Measurements from ENCODE around the gene SEMA3B.

Gene SEMA3B

GRCh38 chr3:50321336-50322114, 52.6 kb downstream of the SEMA3B start (continued):
- no peak for TF ChIP-seq PRDM1 (tag by site-specific recombination; IDR thresholded peaks at IDR 0.05)
- no peak for TF ChIP-seq MZF1 (tag by site-specific recombination; IDR thresholded peaks at IDR 0.05; ENCODE audit: borderline replicate concordance)
- TF ChIP-seq GLI2 (tag by site-specific recombination; IDR thresholded peaks at IDR 0.05; ENCODE audit: borderline replicate concordance, low read depth): no peak
- no peak for TF ChIP-seq ZNF223 (tag by site-specific recombination; IDR thresholded peaks at IDR 0.05)
- TF ChIP-seq ZNF362 (tag by site-specific recombination; IDR thresholded peaks at IDR 0.05): no peak
- TF ChIP-seq MEIS1 (CRISPR knock-in tag; IDR thresholded peaks at IDR 0.05; ENCODE audit: borderline replicate concordance): no peak
- TF ChIP-seq FEZF1 (tag by site-specific recombination; IDR thresholded peaks at IDR 0.05): peak; percentile 81
- no peak for TF ChIP-seq ZBTB11 (tag by site-specific recombination; conservative IDR thresholded peaks at IDR 0.05; ENCODE audit: low read depth)
- TF ChIP-seq ZNF701 (tag by site-specific recombination; IDR thresholded peaks at IDR 0.05): no peak
- TF ChIP-seq ZNF544 (tag by site-specific recombination; IDR thresholded peaks at IDR 0.05): no peak
- TF ChIP-seq ZNF10 (tag by site-specific recombination; IDR thresholded peaks at IDR 0.05): no peak
- peak; percentile 87 for TF ChIP-seq ZFHX2 (tag by site-specific recombination; conservative IDR thresholded peaks at IDR 0.05)
- peak; percentile 42; the same call in 1 of the 2 replicates for TF ChIP-seq ZNF398 (tag by site-specific recombination; IDR thresholded peaks at IDR 0.05)
- no peak for TF ChIP-seq TCF7L2 (IDR thresholded peaks at IDR 0.05; ENCODE audit: borderline replicate concordance, low read depth, low read length)
- no peak for TF ChIP-seq ZNF658 (tag by site-specific recombination; IDR thresholded peaks at IDR 0.05)
- no peak for TF ChIP-seq ZNF433 (tag by site-specific recombination; IDR thresholded peaks at IDR 0.05; ENCODE audit: low read depth)
- no peak for TF ChIP-seq ZNF747 (tag by site-specific recombination; IDR thresholded peaks at IDR 0.05)
- TF ChIP-seq TRIM28 (IDR thresholded peaks at IDR 0.05; ENCODE audit: borderline replicate concordance, low read length): no peak
- TF ChIP-seq KLF8 (tag by site-specific recombination; IDR thresholded peaks at IDR 0.05): peak; percentile 84
- TF ChIP-seq ZBTB17 (tag by site-specific recombination; IDR thresholded peaks at IDR 0.05): peak; percentile 60
- no peak for TF ChIP-seq ZNF138 (tag by site-specific recombination; IDR thresholded peaks at IDR 0.05; ENCODE audit: borderline replicate concordance)
- TF ChIP-seq KLF16 (tag by site-specific recombination; IDR thresholded peaks at IDR 0.05): peak; percentile 66; the same call in 1 of the 2 replicates
- TF ChIP-seq ZNF266 (tag by site-specific recombination; IDR thresholded peaks at IDR 0.05; ENCODE audit: low read depth): no peak
- no peak for TF ChIP-seq SETDB1 (IDR thresholded peaks at IDR 0.05; ENCODE audit: insufficient read length, low read length)
- peak; percentile 54; the same call in 1 of the 2 replicates for TF ChIP-seq GLIS1 (tag by site-specific recombination; IDR thresholded peaks at IDR 0.05)
- TF ChIP-seq YY2 (tag by site-specific recombination; IDR thresholded peaks at IDR 0.05): no peak; the same call in 1 of the 2 replicates
- TF ChIP-seq ZNF596 (tag by site-specific recombination; IDR thresholded peaks at IDR 0.05): no peak
- peak; percentile 100 for TF ChIP-seq ZFP69B (tag by site-specific recombination; IDR thresholded peaks at IDR 0.05)
- 0 out of 2 replicates have a peak, but pooled peaks have one; percentile 12 for TF ChIP-seq ZNF184 (tag by site-specific recombination; IDR thresholded peaks at IDR 0.05)
- peak; percentile 76; the same call in 1 of the 2 replicates for TF ChIP-seq ZNF324 (tag by site-specific recombination; IDR thresholded peaks at IDR 0.05)
- TF ChIP-seq BCL11B (tag by site-specific recombination; IDR thresholded peaks at IDR 0.05; ENCODE audit: low read depth): no peak
- no peak for TF ChIP-seq KLF7 (tag by site-specific recombination; IDR thresholded peaks at IDR 0.05; ENCODE audit: borderline replicate concordance)
- TF ChIP-seq, protein P1, sequence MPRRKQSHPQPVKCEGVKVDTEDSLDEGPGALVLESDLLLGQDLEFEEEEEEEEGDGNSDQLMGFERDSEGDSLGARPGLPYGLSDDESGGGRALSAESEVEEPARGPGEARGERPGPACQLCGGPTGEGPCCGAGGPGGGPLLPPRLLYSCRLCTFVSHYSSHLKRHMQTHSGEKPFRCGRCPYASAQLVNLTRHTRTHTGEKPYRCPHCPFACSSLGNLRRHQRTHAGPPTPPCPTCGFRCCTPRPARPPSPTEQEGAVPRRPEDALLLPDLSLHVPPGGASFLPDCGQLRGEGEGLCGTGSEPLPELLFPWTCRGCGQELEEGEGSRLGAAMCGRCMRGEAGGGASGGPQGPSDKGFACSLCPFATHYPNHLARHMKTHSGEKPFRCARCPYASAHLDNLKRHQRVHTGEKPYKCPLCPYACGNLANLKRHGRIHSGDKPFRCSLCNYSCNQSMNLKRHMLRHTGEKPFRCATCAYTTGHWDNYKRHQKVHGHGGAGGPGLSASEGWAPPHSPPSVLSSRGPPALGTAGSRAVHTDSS (tag by site-specific recombination; IDR thresholded peaks at IDR 0.05): no peak
- TF ChIP-seq, protein P2, sequence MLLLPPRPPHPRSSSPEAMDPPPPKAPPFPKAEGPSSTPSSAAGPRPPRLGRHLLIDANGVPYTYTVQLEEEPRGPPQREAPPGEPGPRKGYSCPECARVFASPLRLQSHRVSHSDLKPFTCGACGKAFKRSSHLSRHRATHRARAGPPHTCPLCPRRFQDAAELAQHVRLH (tag by site-specific recombination; IDR thresholded peaks at IDR 0.05): no peak
